NB4 (cell line): ENCODE measurements around the gene MRTFA.

ENCODE experiments used
- CTCF ChIP-seq: IDR thresholded peaks from one replicate; pipeline ENCODE4 v1.5.1; 2012; ENCODE audit warnings: low read depth, low read length
- POLR2A ChIP-seq: IDR thresholded peaks from 2 replicates; pipeline ENCODE4 v1.6.1; 2011; ENCODE audit warnings: mild to moderate bottlenecking; ENCODE audit not compliant: insufficient read length; ENCODE audit errors: extremely low read depth

GRCh38 chr22:40377931-40378330 lies 258.6 kb downstream of the MRTFA start:
- TF ChIP-seq CTCF (no peak), POLR2A (no peak)
